Measurements from ENCODE around the gene WFDC12.

The WFDC12 gene

GRCh38 chr20:45083127-45083526, 41.1 kb downstream of the WFDC12 start:
- H3K36me3 ChIP-seq (ENCODE audit: insufficient read depth, insufficient read length, low read length), result peaks cover 13% of the 10 kb centered on the region
- H3K4me1 ChIP-seq (ENCODE audit: insufficient read depth, insufficient read length), result no peaks in the 10 kb centered on the region
- no peak for DNase-seq (ENCODE audit: low read depth, low spot score)

GRCh38 chr20:45082468-45082867, 41.8 kb downstream of the WFDC12 start:
- H3K27me3 ChIP-seq (ENCODE audit: insufficient read depth, insufficient read length), result no peaks in the 10 kb centered on the region
- no peak overlapping the region for H3K9ac ChIP-seq (ENCODE audit: insufficient read length, low read depth)
- TF ChIP-seq ZNF274 (IDR thresholded peaks at IDR 0.05; ENCODE audit: low read depth, low read length) (no peak), SUZ12 (IDR thresholded peaks at IDR 0.05; ENCODE audit: extremely low read depth, insufficient read depth, insufficient read length) (no peak), YY1 (IDR thresholded peaks at IDR 0.05; ENCODE audit: insufficient read depth, insufficient read length) (no peak)
- H3K36me3 ChIP-seq (ENCODE audit: insufficient read depth, insufficient read length, low read length), result peaks cover 18% of the 10 kb centered on the region
- H3K4me3 ChIP-seq (ENCODE audit: insufficient read length, low read depth), result no peak overlapping the region
- H3K4me1 ChIP-seq (ENCODE audit: insufficient read depth, insufficient read length), result no peaks in the 10 kb centered on the region
- no peak for DNase-seq (ENCODE audit: low read depth, low spot score)
- H3K9me3 ChIP-seq (ENCODE audit: insufficient read depth, low read length), result peaks cover 4% of the 10 kb centered on the region; the same call in 1 of the 2 replicates

More at GRCh38 chr20:45083127-45083526, 41.1 kb downstream of the WFDC12 start:
- no peak for TF ChIP-seq SUZ12 (IDR thresholded peaks at IDR 0.05; ENCODE audit: extremely low read depth, insufficient read depth, insufficient read length)
- TF ChIP-seq YY1 (IDR thresholded peaks at IDR 0.05; ENCODE audit: insufficient read depth, insufficient read length), result no peak
- no peak for TF ChIP-seq ZNF274 (IDR thresholded peaks at IDR 0.05; ENCODE audit: low read depth, low read length)
- Histone ChIP-seq H3K9ac (ENCODE audit: insufficient read length, low read depth) (no peak overlapping the region), H3K4me3 (ENCODE audit: insufficient read length, low read depth) (no peak overlapping the region), H3K27me3 (ENCODE audit: insufficient read depth, insufficient read length) (no peaks in the 10 kb centered on the region), H3K9me3 (ENCODE audit: insufficient read depth, low read length) (peaks cover 4% of the 10 kb centered on the region; the same call in 1 of the 2 replicates)

GRCh38 chr20:45080867-45081624, 43.2 kb downstream of the WFDC12 start:
- H3K9ac ChIP-seq (ENCODE audit: insufficient read length, low read depth), result no peak overlapping the region
- peaks cover 4% of the 10 kb centered on the region; the same call in 1 of the 2 replicates for H3K9me3 ChIP-seq (ENCODE audit: insufficient read depth, low read length)
- peaks cover 24% of the 10 kb centered on the region for H3K36me3 ChIP-seq (ENCODE audit: insufficient read depth, insufficient read length, low read length)
- DNase-seq (ENCODE audit: low read depth, low spot score), result no peak
- no peaks in the 10 kb centered on the region for H3K27me3 ChIP-seq (ENCODE audit: insufficient read depth, insufficient read length)
- no peak overlapping the region for H3K4me3 ChIP-seq (ENCODE audit: insufficient read length, low read depth)
- TF ChIP-seq ZNF274 (IDR thresholded peaks at IDR 0.05; ENCODE audit: low read depth, low read length) (no peak), YY1 (IDR thresholded peaks at IDR 0.05; ENCODE audit: insufficient read depth, insufficient read length) (no peak), SUZ12 (IDR thresholded peaks at IDR 0.05; ENCODE audit: extremely low read depth, insufficient read depth, insufficient read length) (no peak)
- H3K4me1 ChIP-seq (ENCODE audit: insufficient read depth, insufficient read length), result peaks cover 3% of the 10 kb centered on the region

- Histone ChIP-seq H3K9ac (ENCODE audit: insufficient read length, low read depth) (no peak overlapping the region), H3K9me3 (ENCODE audit: insufficient read depth, low read length) (peaks cover 3% of the 10 kb centered on the region; the same call in 1 of the 2 replicates), H3K36me3 (ENCODE audit: insufficient read depth, insufficient read length, low read length) (peaks cover 42% of the 10 kb centered on the region), H3K27me3 (ENCODE audit: insufficient read depth, insufficient read length) (no peaks in the 10 kb centered on the region), H3K4me1 (ENCODE audit: insufficient read depth, insufficient read length) (peaks cover 3% of the 10 kb centered on the region), H3K4me3 (ENCODE audit: insufficient read length, low read depth) (no peak overlapping the region)
- TF ChIP-seq ZNF274 (IDR thresholded peaks at IDR 0.05; ENCODE audit: low read depth, low read length) (no peak), SUZ12 (IDR thresholded peaks at IDR 0.05; ENCODE audit: extremely low read depth, insufficient read depth, insufficient read length) (no peak), YY1 (IDR thresholded peaks at IDR 0.05; ENCODE audit: insufficient read depth, insufficient read length) (no peak)
- no peak for DNase-seq (ENCODE audit: low read depth, low spot score)
Measured at GRCh38 chr20:45077559-45077958, 46.7 kb downstream of the WFDC12 start.

Data from NT2/D1 (cell line).